Upper lobe of left lung (tissue), 6 donors: Measurements from ENCODE around the gene FCER2. TPM values are rescaled to one million over a fixed set of nuclear protein-coding genes. Genes with fewer than 3 reads are reported as not detected.

Experiments
- ATAC-seq, 2 donors: fragments of 200-7000 bp; cut with Tn5 transposase; one replicate each; pipeline ENCODE4 v1.9.1; 2022; ENCODE audit warnings: mild to moderate bottlenecking in 2 of 2, moderate library complexity in 2 of 2; ENCODE audit not compliant: low FRiP score in 2 of 2
- DNase-seq, 2 donors: peaks; one replicate each; pipeline ENCODE4 v3.0.0-alpha.2; 2019 to 2020
- H3K27ac ChIP-seq, 4 donors: fragments of 200-600 bp; sonication (generic); one replicate each; pipeline ENCODE4 v1.5.1; 2016 to 2019
- H3K27me3 ChIP-seq, 4 donors: fragments of 200-600 bp; sonication (generic); one replicate each; pipeline ENCODE4 v1.5.1; 2017 to 2019
- H3K36me3 ChIP-seq, 4 donors: fragments of 200-600 bp; sonication (generic); one replicate each; pipeline ENCODE4 v1.5.1; 2016 to 2019
- H3K4me1 ChIP-seq, 4 donors: fragments of 200-600 bp; sonication (generic); one replicate each; pipeline ENCODE4 v1.5.1; 2018 to 2019
- H3K4me3 ChIP-seq, 4 donors: fragments of 200-600 bp; sonication (generic); one replicate each; pipeline ENCODE4 v1.5.1; 2017 to 2019; ENCODE audit warnings: mild to moderate bottlenecking in 2 of 4, moderate library complexity in 1 of 4
- H3K9me3 ChIP-seq, 4 donors: fragments of 200-600 bp; sonication (generic); one replicate each; pipeline ENCODE4 v1.5.1; 2018 to 2019
- CTCF ChIP-seq, 6 experiments: fragments of 450-650 bp in 4 of 6; fragments of 200-600 bp in 2 of 6; sonication (generic) in 2 of 6; IDR thresholded peaks; one replicate each; pipeline ENCODE4 v1.5.1; 2016 to 2019; ENCODE audit warnings: antibody characterized with exemption in 6 of 6
- EP300 ChIP-seq, 4 donors: sonication (generic); formaldehyde crosslinking; IDR thresholded peaks; one replicate each; pipeline ENCODE4 v1.5.1; 2017; ENCODE audit warnings: antibody characterized with exemption in 4 of 4, control low read depth in 2 of 4
- POLR2A ChIP-seq, 4 donors: fragments of 450-650 bp; IDR thresholded peaks; one replicate each; pipeline ENCODE4 v1.5.1; 2016 to 2017; ENCODE audit warnings: antibody characterized with exemption in 4 of 4, mild to moderate bottlenecking in 2 of 4
- POLR2AphosphoS5 ChIP-seq, 2 donors: sonication (generic); formaldehyde crosslinking; IDR thresholded peaks; one replicate each; pipeline ENCODE4 v1.5.1; 2017; ENCODE audit warnings: antibody characterized with exemption in 2 of 2
- WGBS, 2 donors: methylation state at CpG; one replicate each; pipeline ENCODE4 v1.1.5; 2017 to 2018; 5-methylcytosine and 5-hydroxymethylcytosine counted together
- total RNA-seq, 6 donors: library from RNA; depleted of rRNA in 4 of 6; stranded (reverse); fragments of >200 nt in 4 of 6; gene quantifications; one replicate each; pipeline versions ENCODE4 v1.1.0 to v1.2.1, GENCODE V29; 2016 to 2021
- donor health status: DM: no; HTN: no; CAD: no; lungs with moderate emphysema.
- donor health status: DM: no; HTN: yes; CAD: no; lungs with severe emphysema.

The FCER2 gene
- total RNA-seq, 6 donors from 2014 or later: 0.83 to 2.9 TPM; not detected in 4

- no peaks in the 10 kb centered on the region for H3K9me3 ChIP-seq
- H3K27me3 ChIP-seq: peaks cover 0 to 7% (median 2%) of the 10 kb centered on the region in 4 donors
- H3K4me1 ChIP-seq: no peaks in the 10 kb centered on the region
- DNase-seq (no peak), ATAC-seq (no peak)
- no peak overlapping the region for H3K4me3 ChIP-seq
- WGBS, 2 donors: 56 to 57% methylated on average over 4 of the region's 4 CpGs
- TF ChIP-seq POLR2AphosphoS5 (IDR thresholded peaks at IDR 0.05) (no peak), POLR2A (IDR thresholded peaks at IDR 0.05) (no peak), CTCF (IDR thresholded peaks at IDR 0.05) (no peak), EP300 (IDR thresholded peaks at IDR 0.05) (no peak)
- no peaks in the 10 kb centered on the region for H3K36me3 ChIP-seq
- H3K27ac ChIP-seq: no peak overlapping the region
Measured at GRCh38 chr19:7694499-7694898, 7.4 kb downstream of the FCER2 start.

- no peaks in the 10 kb centered on the region for H3K4me1 ChIP-seq
- TF ChIP-seq POLR2AphosphoS5 (IDR thresholded peaks at IDR 0.05): no peak
- TF ChIP-seq CTCF (IDR thresholded peaks at IDR 0.05): no peak
- no peak for TF ChIP-seq EP300 (IDR thresholded peaks at IDR 0.05)
- TF ChIP-seq POLR2A (IDR thresholded peaks at IDR 0.05): no peak
- 68 to 81% methylated on average over 13 of the region's 13 CpGs for WGBS, 2 donors
Measured at GRCh38 chr19:7692417-7693088, 9.4 kb downstream of the FCER2 start.

GRCh38 chr19:7691497-7691896 is 10.4 kb downstream of the FCER2 start:
- no peak overlapping the region for H3K27ac ChIP-seq
- no peak for ATAC-seq
- H3K4me1 ChIP-seq: no peaks in the 10 kb centered on the region
- no peak for DNase-seq
- no peaks in the 10 kb centered on the region for H3K27me3 ChIP-seq
- no peak overlapping the region for H3K4me3 ChIP-seq
- no peak for TF ChIP-seq CTCF (IDR thresholded peaks at IDR 0.05)
- TF ChIP-seq POLR2A (IDR thresholded peaks at IDR 0.05): no peak
- no peak for TF ChIP-seq POLR2AphosphoS5 (IDR thresholded peaks at IDR 0.05)
- TF ChIP-seq EP300 (IDR thresholded peaks at IDR 0.05): no peak
- H3K9me3 ChIP-seq: no peaks in the 10 kb centered on the region
- H3K36me3 ChIP-seq: no peaks in the 10 kb centered on the region

More at GRCh38 chr19:7692417-7693088, 9.4 kb downstream of the FCER2 start:
- Histone ChIP-seq H3K4me3 (no peak overlapping the region), H3K9me3 (no peaks in the 10 kb centered on the region), H3K27me3 (no peaks in the 10 kb centered on the region), H3K27ac (no peak overlapping the region), H3K36me3 (no peaks in the 10 kb centered on the region)
- DNase-seq (no peak), ATAC-seq (no peak)

- WGBS, 2 donors: 76 to 85% methylated on average over 8 of the region's 8 CpGs
- Histone ChIP-seq H3K4me1 (no peaks in the 10 kb centered on the region), H3K9me3 (no peaks in the 10 kb centered on the region), H3K27ac (no peak overlapping the region), H3K4me3 (no peak overlapping the region), H3K36me3 (no peaks in the 10 kb centered on the region), H3K27me3 (no peaks in the 10 kb centered on the region)
- DNase-seq (no peak), ATAC-seq (no peak)
- TF ChIP-seq POLR2AphosphoS5 (IDR thresholded peaks at IDR 0.05) (no peak), EP300 (IDR thresholded peaks at IDR 0.05) (no peak), CTCF (IDR thresholded peaks at IDR 0.05) (no peak), POLR2A (IDR thresholded peaks at IDR 0.05) (no peak)
Measured at GRCh38 chr19:7690779-7691258, 11.1 kb downstream of the FCER2 start.

GRCh38 chr19:7689165-7689564 is 12.8 kb downstream of the FCER2 start:
- 37 to 44% methylated on average over 17 to 23 of the region's 23 CpGs for WGBS, 2 donors
- H3K27ac ChIP-seq: no peak overlapping the region
- ATAC-seq: no peak
- peak in 1 of 2 donors; percentile 71 for DNase-seq
- TF ChIP-seq POLR2A (IDR thresholded peaks at IDR 0.05) (no peak), POLR2AphosphoS5 (IDR thresholded peaks at IDR 0.05) (no peak), EP300 (IDR thresholded peaks at IDR 0.05) (no peak), CTCF (IDR thresholded peaks at IDR 0.05) (no peak)
- H3K36me3 ChIP-seq: peaks cover 0 to 11% (median 6%) of the 10 kb centered on the region in 4 donors
- no peaks in the 10 kb centered on the region for H3K4me1 ChIP-seq
- H3K9me3 ChIP-seq: no peaks in the 10 kb centered on the region
- no peak overlapping the region for H3K4me3 ChIP-seq
- no peaks in the 10 kb centered on the region for H3K27me3 ChIP-seq
